Body of pancreas (tissue), 4 donors: ENCODE data around the gene TOB1.

Experiments used
- POLR2A ChIP-seq, 3 donors: fragments of 450-650 bp; IDR thresholded peaks; one replicate each; pipeline ENCODE4 v1.6.1; 2016; ENCODE audit warnings: antibody characterized with exemption in 3 of 3, mild to moderate bottlenecking in 2 of 3
- TF ChIP-seq, protein P1 (sequence below), 7 experiments: fragments of 450-650 bp in 4 of 7; fragments of 200-600 bp in 3 of 7; sonication (generic) in 3 of 7; IDR thresholded peaks; one replicate each; pipeline ENCODE4 v1.5.1; 2016 to 2019; ENCODE audit warnings: antibody characterized with exemption in 7 of 7

DNA sequence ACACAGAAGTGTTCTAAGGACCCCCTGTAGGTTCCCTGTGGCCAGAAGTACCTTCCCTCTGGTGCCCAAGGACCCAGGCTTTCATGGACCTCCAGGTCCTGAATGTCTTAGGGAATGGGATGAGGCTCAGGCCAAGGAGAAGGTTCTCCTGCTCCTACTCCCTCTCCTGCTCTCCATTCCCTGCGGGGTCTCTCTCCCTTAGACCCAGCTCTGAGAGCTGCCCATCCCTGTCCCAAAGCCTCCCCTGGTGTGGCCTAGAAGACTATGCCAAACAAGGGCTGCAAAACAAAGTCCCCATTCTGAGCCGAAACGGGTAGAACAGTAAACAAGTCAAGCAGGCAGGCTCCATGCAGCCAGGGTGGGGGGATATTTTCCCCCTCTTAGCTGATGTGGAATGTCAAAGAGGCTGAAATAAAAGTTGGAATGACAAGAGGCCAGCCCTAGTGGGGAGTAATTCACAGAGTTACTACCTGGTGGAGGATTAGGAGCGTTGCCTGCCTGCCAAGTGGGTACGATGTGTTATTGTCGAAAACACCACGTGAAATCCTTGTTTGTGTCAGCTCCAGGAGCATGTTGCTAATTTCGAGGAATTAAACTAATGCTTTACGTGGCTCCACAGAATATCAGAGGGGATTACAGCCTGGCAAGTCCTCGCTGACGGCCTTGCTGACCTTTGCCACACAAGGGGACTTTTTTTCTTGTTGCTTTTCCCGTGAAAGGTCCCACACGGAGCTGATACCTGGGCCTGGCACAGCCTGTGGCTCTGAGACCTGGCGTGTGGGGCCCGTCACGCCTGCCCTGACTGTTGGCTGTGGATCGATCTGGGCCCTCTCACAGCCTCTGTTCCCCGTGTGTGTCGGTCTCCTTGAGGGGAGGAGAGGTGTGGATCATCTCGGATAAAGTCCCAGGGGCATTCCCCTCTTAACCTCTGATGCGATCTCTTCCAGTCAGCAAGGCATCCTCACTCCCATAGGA is 27.9 kb downstream of the TOB1 start:
- TF ChIP-seq, protein P1, sequence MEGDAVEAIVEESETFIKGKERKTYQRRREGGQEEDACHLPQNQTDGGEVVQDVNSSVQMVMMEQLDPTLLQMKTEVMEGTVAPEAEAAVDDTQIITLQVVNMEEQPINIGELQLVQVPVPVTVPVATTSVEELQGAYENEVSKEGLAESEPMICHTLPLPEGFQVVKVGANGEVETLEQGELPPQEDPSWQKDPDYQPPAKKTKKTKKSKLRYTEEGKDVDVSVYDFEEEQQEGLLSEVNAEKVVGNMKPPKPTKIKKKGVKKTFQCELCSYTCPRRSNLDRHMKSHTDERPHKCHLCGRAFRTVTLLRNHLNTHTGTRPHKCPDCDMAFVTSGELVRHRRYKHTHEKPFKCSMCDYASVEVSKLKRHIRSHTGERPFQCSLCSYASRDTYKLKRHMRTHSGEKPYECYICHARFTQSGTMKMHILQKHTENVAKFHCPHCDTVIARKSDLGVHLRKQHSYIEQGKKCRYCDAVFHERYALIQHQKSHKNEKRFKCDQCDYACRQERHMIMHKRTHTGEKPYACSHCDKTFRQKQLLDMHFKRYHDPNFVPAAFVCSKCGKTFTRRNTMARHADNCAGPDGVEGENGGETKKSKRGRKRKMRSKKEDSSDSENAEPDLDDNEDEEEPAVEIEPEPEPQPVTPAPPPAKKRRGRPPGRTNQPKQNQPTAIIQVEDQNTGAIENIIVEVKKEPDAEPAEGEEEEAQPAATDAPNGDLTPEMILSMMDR (IDR thresholded peaks at IDR 0.05), result no peak
- TF ChIP-seq POLR2A (IDR thresholded peaks at IDR 0.05), result no peak
